HepG2 (cell line): ENCODE results near the gene SMIM24. TPM values are rescaled to one million over a fixed set of nuclear protein-coding genes. Genes with fewer than 3 reads are reported as not detected.

ENCODE experiments used
- ATAC-seq: fragments of 200-7000 bp; cut with Tn5 transposase; 3 replicates; pipeline ENCODE4 v1.9.1; 2020; ENCODE audit warnings: mild to moderate bottlenecking, moderate library complexity
- BruUV-seq: library from RNA; stranded (reverse); fragments of 400-500 nt; replicated peaks from 2 replicates; lab custom pipeline; 2021; lab: Mats Ljungman, UMichigan
- CTCF ChIA-PET: fragments of 300-600 bp; formaldehyde crosslinking; extraction: SDS; loops from one replicate; lab custom pipeline; 2021; ENCODE audit warnings: low total read pairs, inconsistent platforms, low intra/inter-chr PET ratio; lab: Yijun Ruan, JAX
- POLR2A ChIA-PET: fragments of 350-600 bp; sonication (Branson Sonifier 250); formaldehyde crosslinking; loops from one replicate; lab custom pipeline; 2020; ENCODE audit warnings: antibody characterized with exemption, inconsistent platforms; lab: Yijun Ruan, JAX
- DNase-seq: peaks from one replicate; pipeline ENCODE4 v3.0.0-alpha.2; 2015; ENCODE audit warnings: low spot score
- FAIRE-seq: peaks from 3 replicates; lab custom pipeline; 2011; peaks lifted over from hg19 to GRCh38; lab: Jason Lieb, UNC
- H2AFZ ChIP-seq: one replicate; pipeline ENCODE4 v1.6.1; 2011; ENCODE audit warnings: low read length, inconsistent platforms
- H3K27ac ChIP-seq: fragments of 300-600 bp; 3 replicates; pipeline ENCODE4 v1.8.0; 2011; ENCODE audit warnings: mixed run types, mild to moderate bottlenecking, mixed read lengths, low read length, inconsistent platforms; ENCODE audit not compliant: insufficient read depth; ENCODE audit errors: extremely low read length
- H3K27me3 ChIP-seq, 2 experiments: fragments of 200-600 bp in 1 of 2; 2 replicates in 1 of 2; 3 replicates in 1 of 2; pipeline versions ENCODE4 v1.6.0 to v1.8.0; 2011; ENCODE audit warnings: low read length in 2 of 2, mild to moderate bottlenecking in 2 of 2, moderate library complexity in 2 of 2, inconsistent platforms in 1 of 2; ENCODE audit not compliant: insufficient read depth in 2 of 2, control insufficient read depth in 1 of 2
- H3K36me3 ChIP-seq, 2 experiments: fragments of 200-600 bp in 1 of 2; replicated peaks in 1 of 2; 2 replicates in 1 of 2; 3 replicates in 1 of 2; pipeline versions ENCODE4 v1.5.1 to v1.8.0; 2011; ENCODE audit warnings: low read length in 2 of 2, inconsistent platforms in 1 of 2; ENCODE audit not compliant: insufficient read depth in 2 of 2, control insufficient read depth in 1 of 2
- H3K4me1 ChIP-seq: 2 replicates; pipeline ENCODE4 v1.5.1; 2012; ENCODE audit warnings: low read length, inconsistent platforms; ENCODE audit not compliant: insufficient read depth
- H3K4me2 ChIP-seq: 2 replicates; pipeline ENCODE4 v1.6.0; 2011; ENCODE audit warnings: low read depth, low read length, inconsistent platforms
- H3K4me3 ChIP-seq, 3 experiments: fragments of 200-600 bp in 1 of 3; sonication (generic), shearing (Covaris generic) in 1 of 3; replicated peaks in 1 of 3; 2 replicates each; pipeline ENCODE4 v1.5.1; 2011 to 2016; ENCODE audit warnings: low read length in 3 of 3, inconsistent platforms in 2 of 3, low read depth in 2 of 3, mild to moderate bottlenecking in 2 of 3, control low read depth in 1 of 3, mixed read lengths in 1 of 3; ENCODE audit not compliant: insufficient read depth in 1 of 3
- H3K79me2 ChIP-seq: one replicate; pipeline ENCODE4 v1.6.1; 2011; ENCODE audit warnings: low read length, inconsistent platforms; ENCODE audit not compliant: insufficient read depth
- H3K9ac ChIP-seq: 2 replicates; pipeline ENCODE4 v1.6.0; 2011; ENCODE audit warnings: mild to moderate bottlenecking, low read depth, low read length, inconsistent platforms; ENCODE audit not compliant: insufficient read depth
- H3K9me3 ChIP-seq: 2 replicates; pipeline ENCODE4 v1.5.1; 2012; ENCODE audit warnings: mild to moderate bottlenecking, low read length
- H4K20me1 ChIP-seq: 2 replicates; pipeline ENCODE4 v1.6.0; 2011; ENCODE audit warnings: inconsistent platforms, mild to moderate bottlenecking, low read length, moderate library complexity; ENCODE audit not compliant: insufficient read depth
- HOXA3 ChIP-seq: sonication (generic); formaldehyde crosslinking; IDR thresholded peaks from 2 replicates; pipeline ENCODE4 v1.5.0; 2020; ENCODE audit warnings: missing genetic modification reagents
- MAZ ChIP-seq, 2 experiments: sonication (generic) in 1 of 2; formaldehyde crosslinking in 1 of 2; IDR thresholded peaks; 2 replicates each; pipeline versions ENCODE4 v1.5.0 to v1.6.1; 2012 to 2020; ENCODE audit warnings: low read depth in 2 of 2, mild to moderate bottlenecking in 2 of 2, borderline replicate concordance in 1 of 2, improper control_type of control experiment in 1 of 2, low read length in 1 of 2, missing genetic modification reagents in 1 of 2, moderate library complexity in 1 of 2
- MTF2 ChIP-seq: sonication (generic); formaldehyde crosslinking; IDR thresholded peaks from 2 replicates; pipeline ENCODE4 v1.5.0; 2020; ENCODE audit warnings: missing genetic modification reagents, borderline replicate concordance
- POGZ ChIP-seq: sonication (generic); formaldehyde crosslinking; IDR thresholded peaks from 2 replicates; pipeline ENCODE4 v1.4.0; 2020; ENCODE audit warnings: mild to moderate bottlenecking, missing genetic modification reagents
- RARA ChIP-seq: IDR thresholded peaks from 2 replicates; pipeline ENCODE4 v1.6.1; 2016; ENCODE audit warnings: missing genetic modification reagents, missing compliant biosample characterization
- SOX6 ChIP-seq, 2 experiments: fragments of 450-650 bp in 1 of 2; sonication (generic) in 1 of 2; formaldehyde crosslinking in 1 of 2; IDR thresholded peaks; 2 replicates each; pipeline versions ENCODE4 v1.4.0 to v1.6.1; 2017 to 2020; ENCODE audit warnings: antibody characterized with exemption in 1 of 2, mild to moderate bottlenecking in 1 of 2, missing genetic modification reagents in 1 of 2
- TEAD3 ChIP-seq: optimal IDR thresholded peaks from 2 replicates; pipeline ENCODE3; 2016; ENCODE audit warnings: borderline replicate concordance
- ZBTB21 ChIP-seq: sonication (generic); formaldehyde crosslinking; IDR thresholded peaks from 2 replicates; pipeline ENCODE4 v1.4.0; 2020; ENCODE audit warnings: missing genetic modification reagents
- ZFP37 ChIP-seq: sonication (generic); formaldehyde crosslinking; IDR thresholded peaks from 2 replicates; pipeline ENCODE4 v1.4.0; 2020; ENCODE audit warnings: missing genetic modification reagents, borderline replicate concordance
- ZFP90 ChIP-seq: sonication (generic); formaldehyde crosslinking; IDR thresholded peaks from 2 replicates; pipeline ENCODE4 v1.8.0; 2022; ENCODE audit warnings: missing genetic modification reagents, mild to moderate bottlenecking, inconsistent platforms, borderline replicate concordance
- ZNF274 ChIP-seq: sonication (generic); formaldehyde crosslinking; IDR thresholded peaks from 2 replicates; pipeline ENCODE4 v1.5.1; 2020; ENCODE audit warnings: mild to moderate bottlenecking, missing genetic modification reagents
- ZNF547 ChIP-seq: sonication (generic); formaldehyde crosslinking; IDR thresholded peaks from 2 replicates; pipeline ENCODE4 v1.5.1; 2020; ENCODE audit warnings: mild to moderate bottlenecking, missing genetic modification reagents
- ZNF609 ChIP-seq: sonication (generic); formaldehyde crosslinking; IDR thresholded peaks from 2 replicates; pipeline ENCODE4 v1.4.0; 2020; ENCODE audit warnings: mild to moderate bottlenecking, missing genetic modification reagents, borderline replicate concordance
- ZNF883 ChIP-seq: sonication (generic); formaldehyde crosslinking; IDR thresholded peaks from 2 replicates; pipeline ENCODE4 v1.5.1; 2020; ENCODE audit warnings: mild to moderate bottlenecking, missing genetic modification reagents; ENCODE audit errors: not compliant biosample characterization
- WGBS: methylation state at CpG from one replicate; pipeline ENCODE4 v1.1.6; 2017; ENCODE audit warnings: low lambda C conversion rate; 5-methylcytosine and 5-hydroxymethylcytosine counted together
- in situ Hi-C: cut with HindIII; loops from 2 replicates; pipeline ENCODE4 v1.10.0; 2017; ENCODE audit warnings: low pct_unique_long_range_greater_than_20kb; ENCODE audit not compliant: extremely low pct_ligation_motif_present
- intact Hi-C: fragments of 100-400 bp; cut with micrococcal nuclease; formaldehyde crosslinking; loops from one replicate; pipeline ENCODE4 v1.10.0; 2022; ENCODE audit not compliant: unreplicated experiment
- polyA plus RNA-seq, 8 experiments: library from polyadenylated mRNA; depleted of rRNA in 3 of 8; stranded (reverse) in 7 of 8; unstranded in 1 of 8; fragments of >200 nt; fragmentation: Illumina TruSeq in 4 of 8; extraction: Trizol in 4 of 8; gene quantifications; 2 replicates each; pipeline versions ENCODE4 v1.2.1 to v1.2.3, GENCODE V29; 2011 to 2016; ENCODE audit warnings: low read depth in 4 of 8, missing spikeins in 1 of 8, mixed read lengths in 1 of 8; ENCODE audit not compliant: insufficient read depth in 1 of 8
- total RNA-seq, 5 experiments: library from RNA; depleted of rRNA; stranded (reverse); fragments of >200 nt; fragmentation: Illumina TruSeq; extraction: Trizol; gene quantifications; 2 replicates each; pipeline ENCODE4 v1.2.3, GENCODE V29; 2016; ENCODE audit warnings: low read depth in 1 of 5
- TF ChIP-seq, protein P1 (sequence below): sonication (generic); formaldehyde crosslinking; IDR thresholded peaks from 2 replicates; pipeline ENCODE4 v1.4.0; 2020; ENCODE audit warnings: missing genetic modification reagents

SMIM24 gene
- total and polyA plus RNA-seq, 2 of the 13 experiments (the other 11 are each of a cell fraction or from before 2014, with no cell fraction given) = 11.2 to 70.6 TPM

- ATAC-seq = peak; percentile 12; the same call in 2 of the 3 replicates
- peak; percentile 74 for DNase-seq
- POLR2A ChIA-PET = no interaction called here
- peak; percentile 77; the same call in 1 of the 2 replicates for TF ChIP-seq ZNF274
- peak; percentile 34 for TF ChIP-seq ZNF883 (CRISPR knock-in tag)
- TF ChIP-seq SOX6 (IDR thresholded peaks at IDR 0.05) = no peak
- TF ChIP-seq SOX6 (CRISPR knock-in tag; IDR thresholded peaks at IDR 0.05) = peak; percentile 53
- TF ChIP-seq MAZ (IDR thresholded peaks at IDR 0.05; ENCODE audit: borderline replicate concordance, low read depth, low read length) = peak; percentile 77; the same call in 1 of the 2 replicates
- TF ChIP-seq MAZ (CRISPR knock-in tag; IDR thresholded peaks at IDR 0.05; ENCODE audit: low read depth) = peak; percentile 57; the same call in 1 of the 2 replicates
- TF ChIP-seq ZBTB21 = peak; percentile 65; the same call in 1 of the 2 replicates
- TF ChIP-seq MTF2 = no peak
- 0 out of 2 replicates have a peak, but pooled peaks have one; percentile 52 for TF ChIP-seq ZNF547 (CRISPR knock-in tag)
- TF ChIP-seq RARA (CRISPR knock-in tag) = peak; percentile 23; the same call in 1 of the 2 replicates
- TF ChIP-seq ZNF609 (CRISPR knock-in tag) = 0 out of 2 replicates have a peak, but pooled peaks have one; percentile 10
- 0 out of 2 replicates have a peak, but pooled peaks have one; percentile 29 for TF ChIP-seq HOXA3
- TF ChIP-seq ZFP37 (CRISPR knock-in tag) = no peak
- TF ChIP-seq, protein P1, sequence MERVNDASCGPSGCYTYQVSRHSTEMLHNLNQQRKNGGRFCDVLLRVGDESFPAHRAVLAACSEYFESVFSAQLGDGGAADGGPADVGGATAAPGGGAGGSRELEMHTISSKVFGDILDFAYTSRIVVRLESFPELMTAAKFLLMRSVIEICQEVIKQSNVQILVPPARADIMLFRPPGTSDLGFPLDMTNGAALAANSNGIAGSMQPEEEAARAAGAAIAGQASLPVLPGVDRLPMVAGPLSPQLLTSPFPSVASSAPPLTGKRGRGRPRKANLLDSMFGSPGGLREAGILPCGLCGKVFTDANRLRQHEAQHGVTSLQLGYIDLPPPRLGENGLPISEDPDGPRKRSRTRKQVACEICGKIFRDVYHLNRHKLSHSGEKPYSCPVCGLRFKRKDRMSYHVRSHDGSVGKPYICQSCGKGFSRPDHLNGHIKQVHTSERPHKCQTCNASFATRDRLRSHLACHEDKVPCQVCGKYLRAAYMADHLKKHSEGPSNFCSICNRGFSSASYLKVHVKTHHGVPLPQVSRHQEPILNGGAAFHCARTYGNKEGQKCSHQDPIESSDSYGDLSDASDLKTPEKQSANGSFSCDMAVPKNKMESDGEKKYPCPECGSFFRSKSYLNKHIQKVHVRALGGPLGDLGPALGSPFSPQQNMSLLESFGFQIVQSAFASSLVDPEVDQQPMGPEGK = peak; percentile 76; the same call in 1 of the 2 replicates
- TF ChIP-seq TEAD3 (CRISPR knock-in tag) = no peak
- peak; percentile 25; the same call in 1 of the 2 replicates for TF ChIP-seq POGZ (CRISPR knock-in tag)
- TF ChIP-seq ZFP90 (CRISPR knock-in tag) = 0 out of 2 replicates have a peak, but pooled peaks have one; percentile 17
Measured at GRCh38 chr19:3507371-3508120, 27.2 kb upstream of the SMIM24 start.

More at GRCh38 chr19:3507371-3508120, 27.2 kb upstream of the SMIM24 start:
- H3K4me3 ChIP-seq = peak overlapping the region; percentile 82 to 96 (median 92)
- no peaks in the 10 kb centered on the region for H3K9me3 ChIP-seq
- peak overlapping the region; percentile 94 for H3K4me2 ChIP-seq
- peak; percentile 12 for FAIRE-seq
- WGBS = 34% methylated on average over 17 of the region's 31 CpGs
- H3K9ac ChIP-seq = peak overlapping the region; percentile 95
- in situ Hi-C loops = no loop called here
- H3K79me2 ChIP-seq = peaks cover 53% of the 10 kb centered on the region
- H3K4me1 ChIP-seq = peaks cover 42% of the 10 kb centered on the region
- peaks cover 3 to 16% of the 10 kb centered on the region in 2 experiments; a peak in 3 of 5 replicates for H3K36me3 ChIP-seq
- peaks cover 8% of the 10 kb centered on the region; the same call in 1 of the 2 replicates for H4K20me1 ChIP-seq
- CTCF ChIA-PET = no interaction called here
- H3K27me3 ChIP-seq = no peaks in the 10 kb centered on the region
- TSS peak; percentile 58 for BruUV-seq
- no peak overlapping the region for H2AFZ ChIP-seq
- peak overlapping the region; percentile 67 for H3K27ac ChIP-seq
- intact Hi-C loops = loop anchor here (5.0 kb wide), 1 partner anchor 65 kb away; the partner anchor contains the start of gene HMG20B
